Fibroblast of pulmonary artery (primary cell): ENCODE measurements around the gene CPLX3.

ENCODE experiments used
- DNase-seq: peaks from one replicate; pipeline ENCODE4 v3.0.0-alpha.2; 2010; ENCODE audit warnings: low read depth
- H3K4me3 ChIP-seq: replicated peaks from 2 replicates; pipeline ENCODE4 v1.5.1; 2011; ENCODE audit warnings: low read depth, mild to moderate bottlenecking, control low read depth, low read length, moderate library complexity
- CTCF ChIP-seq: IDR thresholded peaks from 2 replicates; pipeline ENCODE4 v1.5.1; 2011; ENCODE audit warnings: mild to moderate bottlenecking, control low read depth, low read length, inconsistent platforms; ENCODE audit errors: missing control alignments

CPLX3 gene

GRCh38 chr15:74823324-74823723, 3.1 kb upstream of the CPLX3 start:
- H3K4me3 ChIP-seq: no peak overlapping the region
- no peak for DNase-seq
- no peak for TF ChIP-seq CTCF

GRCh38 chr15:74824976-74825375, 1.5 kb upstream of the CPLX3 start:
- no peak for TF ChIP-seq CTCF
- DNase-seq: no peak
- no peak overlapping the region for H3K4me3 ChIP-seq

GRCh38 chr15:74825866-74826265, 561 bp upstream of the CPLX3 start:
- TF ChIP-seq CTCF: no peak
- no peak for DNase-seq
- no peak overlapping the region for H3K4me3 ChIP-seq

DNA sequence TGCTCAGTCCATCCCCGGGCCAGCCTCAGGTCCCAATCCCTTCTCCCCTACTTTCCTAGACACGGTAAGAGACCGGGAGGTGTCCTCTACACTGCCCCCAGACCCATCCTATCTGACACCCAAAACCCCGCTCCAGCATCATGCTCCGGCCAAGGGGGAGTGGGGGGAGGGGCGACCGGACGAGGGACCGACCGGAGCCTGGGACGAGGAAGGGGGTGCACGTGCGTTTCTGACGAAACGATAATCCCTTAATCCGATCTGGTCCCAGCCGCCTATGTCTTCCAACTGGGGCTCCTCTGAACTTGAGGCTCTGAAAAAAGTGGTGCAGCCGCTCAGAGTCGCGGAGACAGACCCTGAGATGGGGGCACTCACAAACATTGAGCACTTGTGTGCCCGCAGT, 494 bp downstream of the CPLX3 start:
- no peak overlapping the region for H3K4me3 ChIP-seq

DNA sequence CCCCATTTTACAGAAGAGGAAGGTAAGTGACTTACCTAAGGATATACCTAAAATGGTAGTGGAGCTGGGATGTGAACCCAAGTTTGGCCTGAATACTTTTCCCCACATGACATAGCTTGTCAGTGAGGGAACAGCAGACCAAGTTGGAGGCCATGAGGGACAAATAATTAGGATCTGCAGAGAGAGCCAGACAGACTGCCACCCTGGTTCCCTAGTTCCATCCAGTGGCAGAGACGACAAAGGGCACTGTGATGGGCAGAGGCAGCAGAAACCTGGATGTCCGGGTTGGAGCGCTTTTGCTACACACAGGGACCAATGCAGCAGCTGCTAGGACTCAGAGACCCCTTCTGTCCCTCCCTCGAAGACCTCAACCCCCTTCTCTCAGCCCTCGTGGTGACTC, 1.2 kb downstream of the CPLX3 start:
- TF ChIP-seq CTCF: no peak
- no peak overlapping the region for H3K4me3 ChIP-seq
- no peak for DNase-seq

More for the DNA sequence above, 494 bp downstream of the CPLX3 start:
- DNase-seq: no peak
- TF ChIP-seq CTCF: no peak

GRCh38 chr15:74828835-74829234, 2.4 kb downstream of the CPLX3 start:
- TF ChIP-seq CTCF: no peak
- no peak for DNase-seq
- H3K4me3 ChIP-seq: no peak overlapping the region

- H3K4me3 ChIP-seq: no peak overlapping the region
- no peak for DNase-seq
- TF ChIP-seq CTCF: no peak
Observed at GRCh38 chr15:74829486-74829885, 3.1 kb downstream of the CPLX3 start.
